ENCODE measurements around the gene LRRC27.

Gene LRRC27

DNA sequence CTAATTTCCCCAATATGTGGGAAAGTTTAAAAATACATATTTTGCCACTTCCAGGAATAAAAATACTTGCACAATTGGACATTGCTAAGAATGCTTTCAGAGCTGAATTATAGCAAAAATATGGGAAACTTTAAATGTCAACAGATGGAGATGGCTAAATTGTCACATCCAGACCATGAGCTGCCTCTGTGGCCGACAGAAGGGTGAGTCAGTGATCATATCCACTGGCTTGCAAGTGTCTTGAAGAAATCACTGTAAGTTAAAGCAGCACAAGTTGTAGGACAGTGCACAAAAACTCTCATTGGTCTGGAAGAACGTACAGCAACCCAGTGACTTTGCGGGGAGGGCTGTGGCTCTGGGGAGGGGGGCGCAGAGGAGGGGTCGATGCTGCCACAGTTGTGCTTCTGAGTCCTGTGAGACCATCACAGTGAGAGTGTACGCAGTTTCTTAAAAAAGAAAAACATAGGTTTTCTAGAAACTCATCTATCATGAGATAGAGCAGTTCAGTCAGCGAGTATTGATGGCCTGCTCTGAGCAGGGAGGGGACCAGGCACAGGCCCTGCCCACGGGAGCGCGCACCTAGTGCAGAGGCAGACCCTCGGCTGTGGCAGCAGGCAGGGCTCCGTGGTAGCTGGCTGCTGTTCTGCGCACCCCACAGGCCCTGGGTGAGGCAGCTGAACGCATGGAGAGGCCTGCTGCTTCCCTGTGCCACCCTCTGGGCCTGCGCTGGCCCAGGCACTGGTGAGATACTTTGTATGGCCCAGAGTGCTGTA is 25.5 kb downstream of the LRRC27 start:
- no peak for DNase-seq (ENCODE audit: low read depth, low spot score)

DNA sequence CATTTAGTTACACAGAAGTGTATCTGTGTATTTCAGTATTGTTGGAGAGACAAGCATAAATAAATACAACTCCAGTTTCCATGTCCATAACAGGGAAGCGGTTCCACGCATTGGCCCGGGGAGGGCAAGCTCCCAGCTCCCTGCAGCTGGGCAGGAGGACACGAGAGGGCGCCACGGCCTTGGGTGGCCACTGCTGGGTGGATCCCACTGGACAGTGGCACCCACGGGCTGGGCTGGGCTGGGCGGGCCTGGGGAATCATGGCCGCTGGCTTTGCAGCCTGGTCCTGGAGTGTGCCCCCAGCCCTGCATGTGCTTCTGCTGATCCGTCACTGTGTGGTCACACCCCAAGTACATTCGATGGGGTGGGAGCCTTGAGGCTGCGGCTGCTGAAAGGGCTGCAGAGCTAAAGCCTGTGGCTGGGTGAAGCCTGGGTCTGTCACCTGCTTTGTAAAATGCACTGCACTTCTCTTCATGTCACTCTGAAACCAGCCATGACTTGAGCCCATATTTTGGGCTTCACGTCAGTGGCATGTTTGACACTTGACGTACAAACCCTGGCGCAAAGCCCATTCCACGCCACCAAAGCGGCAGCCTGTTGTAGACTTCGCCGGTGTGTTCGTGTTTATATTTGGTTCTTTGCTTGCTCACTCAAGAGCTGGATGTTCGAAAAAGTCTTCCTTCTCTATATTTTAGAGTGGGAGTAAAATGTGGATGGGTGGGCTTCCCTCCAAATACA is 27.5 kb downstream of the LRRC27 start:
- no peak for DNase-seq (ENCODE audit: low read depth, low spot score)

DNA sequence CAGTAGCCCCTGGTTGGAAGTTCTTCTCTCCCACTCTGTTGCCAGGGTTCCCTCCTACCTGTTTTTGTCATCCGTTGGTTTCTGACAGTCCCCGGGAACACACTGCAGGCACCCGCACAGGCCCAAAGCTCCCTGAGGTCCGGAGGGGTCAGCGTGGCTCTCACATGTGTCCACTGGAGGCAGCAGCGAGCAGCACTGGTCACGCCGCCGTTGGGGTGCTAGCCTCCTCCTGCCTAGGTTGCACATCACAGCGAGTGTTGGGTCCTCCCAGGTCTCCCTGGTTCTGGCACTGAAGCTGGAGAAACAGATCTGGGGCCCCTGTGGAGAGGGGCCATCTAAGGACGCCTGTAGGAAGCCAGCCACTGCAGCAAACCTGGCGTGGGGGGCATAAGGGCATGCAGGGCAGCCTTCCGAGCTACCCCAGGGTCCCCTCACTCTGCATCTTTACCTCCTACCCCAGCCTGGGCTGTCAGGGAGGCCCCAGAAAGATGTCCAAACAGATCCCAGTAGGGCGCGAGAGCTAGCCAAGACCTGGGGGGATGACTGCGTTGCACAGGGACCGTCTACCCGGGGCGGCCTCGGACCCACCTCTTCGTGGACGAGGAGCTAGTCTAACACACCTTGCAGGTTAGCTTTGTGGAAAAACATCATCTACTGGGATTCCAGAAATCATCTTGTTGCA is 28.9 kb downstream of the LRRC27 start:
- no peak for DNase-seq (ENCODE audit: low read depth, low spot score)

DNA sequence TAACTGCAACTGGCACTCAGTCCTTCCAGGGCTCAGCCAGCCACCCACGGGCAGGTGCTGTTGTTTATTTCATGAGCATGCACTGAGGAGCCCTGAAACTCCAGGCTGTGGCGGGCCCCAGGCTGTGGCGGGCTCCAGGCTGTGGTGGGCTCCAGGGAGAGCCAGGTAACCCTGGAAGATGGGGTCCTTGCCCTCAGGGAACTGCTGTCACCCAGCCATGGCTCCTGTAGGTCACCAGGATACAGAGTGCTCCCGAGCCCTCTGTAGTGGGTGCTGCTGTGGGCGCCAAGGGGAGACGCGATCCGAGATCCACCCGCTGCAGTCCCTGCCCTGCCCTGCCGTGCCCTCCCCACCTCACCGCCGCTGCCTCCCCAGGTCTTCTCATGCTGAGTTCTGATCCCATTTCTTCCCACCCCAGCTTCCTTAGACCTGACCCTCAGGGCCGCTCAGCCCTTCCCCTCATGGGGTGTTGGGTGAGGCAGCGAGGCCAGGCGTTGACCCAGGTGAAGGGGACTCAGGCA is 29.6 kb downstream of the LRRC27 start:
- DNase-seq (ENCODE audit: low read depth, low spot score): no peak

DNA sequence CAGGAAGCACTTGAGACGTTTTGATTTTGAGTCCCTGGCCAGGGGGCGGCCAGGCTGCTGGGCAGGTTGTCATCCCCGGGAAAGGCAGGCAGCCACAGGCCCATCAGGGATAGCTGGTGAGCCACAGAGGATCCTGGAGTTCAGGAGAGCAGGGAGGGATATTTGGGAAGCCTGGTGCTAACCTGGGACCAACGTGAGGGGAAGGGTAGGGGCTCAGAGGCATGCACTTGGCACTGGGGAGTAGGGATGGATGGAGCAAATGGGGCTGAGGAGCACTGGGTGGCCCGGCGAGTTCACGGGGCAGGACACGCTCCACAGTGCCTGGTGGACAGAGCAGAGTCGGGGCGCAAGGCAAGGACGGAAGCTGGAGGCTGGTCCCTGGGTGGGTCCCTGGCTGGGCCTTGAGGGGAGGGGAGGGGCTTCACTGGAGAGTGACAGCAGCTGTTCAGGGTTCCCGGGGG is 30.2 kb downstream of the LRRC27 start:
- DNase-seq (ENCODE audit: low read depth, low spot score): no peak

DNA sequence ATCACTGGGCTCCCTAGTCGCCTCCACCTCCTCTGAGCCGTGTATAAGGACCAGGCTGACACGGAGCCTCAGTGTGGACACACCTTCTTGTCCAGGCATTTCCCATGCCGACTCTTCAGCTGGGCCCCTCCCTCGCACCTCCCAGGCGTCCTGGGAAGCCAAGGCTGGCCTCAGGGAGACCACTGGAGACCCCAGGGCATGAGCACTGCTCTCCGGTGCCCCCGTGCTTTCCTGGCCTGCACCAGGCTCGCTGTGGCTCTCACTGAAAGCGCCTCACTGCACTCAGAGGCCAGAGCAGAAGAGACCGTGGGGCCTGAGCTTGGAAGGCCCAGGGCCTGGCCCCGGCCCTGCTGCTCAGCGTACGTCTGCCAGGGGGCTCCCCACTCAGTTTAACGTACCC is 31.4 kb downstream of the LRRC27 start:
- no peak for DNase-seq (ENCODE audit: low read depth, low spot score)

DNA sequence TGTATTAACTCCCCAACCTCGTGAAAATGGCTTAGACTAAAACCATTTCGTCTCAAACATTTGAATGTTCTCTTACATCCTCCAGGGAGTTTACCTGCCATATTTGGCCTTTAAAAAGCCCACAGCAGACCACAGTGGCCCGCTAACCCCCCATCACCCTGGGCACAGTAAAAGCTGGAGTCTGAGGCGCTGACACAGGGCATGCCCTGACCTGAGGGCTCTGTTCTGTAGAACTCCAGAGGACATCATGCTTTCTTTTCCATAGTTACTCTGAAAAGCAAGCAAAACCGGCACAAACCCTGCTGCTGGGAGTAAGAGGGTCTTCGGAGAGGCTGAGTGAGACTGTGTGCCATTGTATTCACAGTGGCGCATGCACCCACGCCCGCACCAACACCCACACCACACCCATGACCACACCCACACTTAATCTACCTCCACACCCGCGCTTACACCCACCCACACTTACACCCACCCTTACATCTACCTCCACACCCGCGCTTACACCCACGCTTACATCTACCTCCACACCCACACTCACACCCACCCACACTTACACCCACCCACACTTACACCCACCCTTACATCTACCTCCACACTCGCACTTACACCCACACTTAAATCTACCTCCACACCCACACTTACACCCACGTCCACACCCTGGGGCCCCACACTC is 32.1 kb downstream of the LRRC27 start:
- no peak for DNase-seq (ENCODE audit: low read depth, low spot score)

DNA sequence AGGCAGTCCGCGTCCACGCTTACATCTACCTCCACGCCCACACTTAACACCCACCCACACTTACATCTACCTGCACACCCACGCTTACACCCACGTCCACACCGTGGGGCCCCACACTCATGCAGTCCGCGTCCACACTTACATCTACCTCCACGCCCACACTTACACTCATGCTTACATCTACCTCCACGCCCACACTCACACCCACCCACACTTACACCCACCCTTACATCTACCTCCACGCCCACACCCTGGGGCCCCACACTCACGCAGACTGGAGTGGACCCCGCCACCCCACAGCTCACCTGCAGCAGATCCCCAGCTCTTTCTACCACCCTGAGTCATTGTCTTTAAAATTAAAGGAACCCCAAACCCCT is 32.6 kb downstream of the LRRC27 start:
- DNase-seq (ENCODE audit: low read depth, low spot score): no peak

DNA sequence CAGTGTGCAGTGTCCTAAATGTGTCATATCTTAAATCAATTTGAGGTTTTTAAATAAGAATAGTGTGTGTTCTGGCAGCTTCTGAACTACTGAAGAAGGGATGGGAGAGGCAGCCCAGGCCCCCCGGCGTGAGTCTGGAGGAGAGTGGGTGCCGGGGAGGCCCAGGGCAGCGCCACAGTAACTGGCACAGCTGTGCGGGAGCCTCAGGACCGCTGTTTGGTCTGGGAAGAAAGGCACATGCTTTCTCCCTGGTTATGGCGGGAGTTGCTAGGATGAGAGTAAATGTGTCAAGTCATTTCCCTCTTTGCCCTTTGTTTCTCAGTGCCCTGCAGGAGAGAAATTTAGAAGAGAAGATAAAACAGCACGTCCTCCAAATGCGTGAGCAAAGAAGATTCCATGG is 33.1 kb downstream of the LRRC27 start:
- DNase-seq (ENCODE audit: low read depth, low spot score): no peak

DNA sequence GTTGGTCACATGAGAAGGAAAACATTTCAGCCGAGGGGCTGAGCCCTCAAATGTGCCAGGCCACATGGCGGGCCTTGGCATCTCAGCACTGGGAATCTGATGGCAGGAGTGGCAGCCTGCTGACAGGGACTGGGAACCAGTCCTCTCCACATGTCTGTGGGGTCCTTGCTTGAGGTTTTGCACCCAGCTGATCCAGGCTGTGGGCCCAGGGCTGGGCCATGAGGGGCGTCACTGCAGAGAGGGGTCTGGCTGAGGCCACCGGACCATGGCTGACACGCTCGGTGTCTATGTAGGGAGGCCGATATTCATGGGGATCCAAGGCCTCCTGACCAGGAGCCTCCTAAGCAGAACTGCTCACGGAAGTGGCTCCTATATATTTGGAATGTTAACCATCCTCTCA is 34.0 kb downstream of the LRRC27 start:
- no peak for DNase-seq (ENCODE audit: low read depth, low spot score)

DNA sequence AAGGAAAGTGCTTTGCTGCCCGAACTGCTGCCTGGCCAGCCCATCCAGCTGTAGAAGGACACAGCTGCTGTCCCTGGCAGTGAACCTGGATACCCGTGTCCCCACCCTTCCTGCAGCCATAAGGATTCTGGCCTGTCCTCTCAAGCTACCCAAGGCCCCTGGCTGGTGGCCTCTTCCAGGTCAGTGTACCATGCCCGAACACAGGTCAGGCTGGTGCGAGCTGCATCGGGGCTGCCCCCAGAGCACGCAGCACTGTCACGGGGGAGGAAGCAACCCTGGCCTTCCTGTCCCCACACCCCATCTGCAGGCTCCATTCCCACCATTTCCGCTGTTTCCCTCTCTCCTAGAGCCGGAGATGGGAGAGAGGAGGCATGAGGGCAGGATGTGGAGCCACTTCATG is 34.5 kb downstream of the LRRC27 start:
- no peak for DNase-seq (ENCODE audit: low read depth, low spot score)

DNA sequence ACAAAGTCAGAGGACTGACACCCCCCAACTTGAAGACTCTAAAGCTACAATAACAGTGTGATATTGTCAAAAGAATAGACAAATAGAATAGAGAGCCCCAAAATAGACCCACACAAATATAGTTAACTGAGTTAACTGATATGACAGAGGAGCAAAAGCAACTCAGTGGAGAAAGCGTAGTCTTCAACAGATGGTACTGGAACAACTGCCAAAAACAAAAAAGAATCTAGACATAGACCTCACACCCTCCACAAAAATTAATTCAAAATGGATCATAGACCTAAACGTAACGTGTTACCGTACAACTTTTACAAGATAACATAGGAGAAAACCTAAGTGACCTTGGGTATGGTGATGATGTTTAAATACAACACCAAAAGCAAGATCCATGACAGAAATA is 36.4 kb downstream of the LRRC27 start:
- no peak for DNase-seq (ENCODE audit: low read depth, low spot score)

DNA sequence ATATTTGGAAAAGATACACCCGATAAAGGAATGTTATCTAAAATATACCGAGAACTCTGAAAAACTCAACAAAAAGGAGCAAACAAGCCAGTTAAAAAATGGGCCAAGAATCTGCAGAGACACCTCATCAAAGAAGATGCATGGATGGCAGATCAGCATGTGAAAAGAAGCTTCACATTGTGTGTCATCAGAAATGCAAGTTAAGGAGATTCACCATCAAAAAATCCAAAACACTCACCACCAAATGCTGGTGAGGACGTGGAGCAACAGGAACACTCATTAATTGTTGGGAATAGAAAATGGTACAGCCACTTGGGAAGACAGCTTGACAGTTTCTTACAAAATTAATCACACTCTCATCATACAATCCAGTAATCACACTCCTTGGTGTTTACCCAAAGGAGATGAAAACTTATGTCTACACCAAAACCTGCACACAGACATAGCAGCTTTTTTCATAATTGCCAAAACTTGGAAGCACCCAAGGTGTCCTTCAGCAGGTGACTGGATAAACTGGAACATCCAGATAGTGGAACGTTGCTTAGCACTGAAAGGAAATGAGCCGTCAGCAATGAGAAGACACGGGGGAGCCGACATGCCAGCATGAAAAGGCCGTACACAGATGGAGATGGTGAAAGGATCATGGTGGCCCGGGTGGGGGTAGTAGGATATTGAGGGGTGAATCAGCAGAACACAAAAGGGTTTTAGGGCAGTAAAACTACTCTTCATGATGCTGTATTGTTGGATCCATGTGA is 37.1 kb downstream of the LRRC27 start:
- no peak for DNase-seq (ENCODE audit: low read depth, low spot score)

DNA sequence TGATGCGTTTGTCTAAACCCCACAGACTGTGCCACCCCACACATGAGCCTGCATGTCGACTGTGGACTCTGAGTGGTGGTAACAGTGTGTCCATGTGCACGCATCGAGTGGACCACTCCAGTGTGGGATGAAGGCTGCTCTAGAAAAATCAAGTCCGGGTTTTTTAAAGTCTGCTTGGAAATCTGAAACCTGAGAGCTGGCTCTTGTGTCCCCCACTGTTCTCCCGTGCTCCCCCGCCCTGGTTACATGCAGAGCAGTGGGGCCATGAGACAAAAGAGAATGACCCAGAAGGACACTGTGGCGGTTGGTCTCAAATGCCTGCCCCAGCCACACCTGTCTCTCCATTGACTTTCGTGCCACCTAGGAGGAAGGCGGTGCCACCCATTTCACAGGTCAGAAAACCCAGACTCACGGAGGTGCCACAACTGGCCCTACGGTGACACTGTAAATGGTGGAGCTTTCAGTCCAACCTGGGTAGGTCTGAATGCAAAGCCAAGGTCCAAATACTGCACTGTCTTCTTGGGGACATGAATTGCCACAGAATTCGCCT is 37.7 kb downstream of the LRRC27 start:
- no peak for DNase-seq (ENCODE audit: low read depth, low spot score)

DNA sequence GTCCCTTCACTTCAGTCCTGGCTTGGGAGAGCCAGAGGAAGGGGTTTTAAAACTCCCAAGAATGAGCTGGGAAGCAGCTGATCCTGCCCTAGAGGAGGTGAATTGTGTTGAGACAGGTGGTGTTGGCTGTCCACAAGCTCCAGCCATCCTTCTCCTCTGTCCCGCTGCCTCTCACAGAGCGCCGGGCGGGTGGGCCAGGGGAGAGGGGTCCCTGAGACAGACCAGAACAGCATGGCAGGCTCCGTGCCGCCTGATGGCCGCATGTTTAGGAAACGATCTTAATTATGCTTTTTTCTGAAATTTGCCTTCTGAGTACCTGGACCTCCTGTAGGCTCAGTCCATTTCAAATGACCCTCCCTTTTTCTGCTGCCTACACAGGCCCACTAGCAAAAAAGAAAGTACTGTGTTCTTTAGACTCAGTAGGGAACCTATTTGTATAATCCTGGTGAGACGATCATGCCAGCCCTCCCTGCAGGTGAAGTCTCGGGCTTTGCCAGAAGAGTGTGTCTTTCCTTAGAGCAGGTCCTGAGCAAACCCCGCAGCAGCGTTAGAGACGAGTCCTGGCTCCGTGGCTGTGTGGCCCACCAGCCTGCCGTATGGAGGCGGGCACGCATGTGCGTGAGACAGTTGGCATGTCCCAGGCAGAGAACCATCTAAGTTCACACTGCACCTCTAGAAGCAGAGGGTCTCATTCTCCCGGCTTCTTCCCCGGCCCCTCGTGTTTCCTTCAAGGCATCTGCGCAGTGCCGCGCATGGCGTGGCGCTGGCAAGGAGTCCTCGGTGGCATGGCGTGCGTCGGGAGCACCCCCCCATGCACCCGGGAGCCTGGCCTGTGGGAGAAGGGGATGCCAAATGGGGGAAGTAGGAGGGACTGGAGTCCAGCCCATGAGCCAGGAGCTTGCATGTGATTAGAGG is 38.7 kb downstream of the LRRC27 start:
- no peak for DNase-seq (ENCODE audit: low read depth, low spot score)

DNA sequence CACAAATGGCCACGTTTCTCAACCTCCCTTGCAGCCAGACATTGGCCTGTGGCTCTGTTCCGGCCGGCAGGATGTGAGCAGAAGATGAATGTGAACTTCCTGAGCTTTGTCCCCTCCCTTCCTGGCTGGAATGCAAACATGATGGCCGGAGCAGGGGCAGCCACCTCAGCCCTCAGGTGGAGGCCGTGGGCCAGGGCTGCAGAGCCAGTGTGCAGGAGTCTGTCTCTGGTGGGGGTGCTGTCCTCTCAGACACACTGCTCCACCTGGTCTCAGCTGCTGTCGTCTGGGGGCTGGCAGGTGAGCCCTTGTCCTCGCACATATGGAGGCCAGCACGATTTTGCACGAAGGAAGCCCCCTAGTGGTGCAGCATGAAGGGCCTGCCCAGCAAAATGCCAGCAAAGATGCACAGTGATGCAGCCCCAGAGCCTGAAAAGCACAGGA is 39.7 kb downstream of the LRRC27 start:
- DNase-seq (ENCODE audit: low read depth, low spot score): no peak

DNA sequence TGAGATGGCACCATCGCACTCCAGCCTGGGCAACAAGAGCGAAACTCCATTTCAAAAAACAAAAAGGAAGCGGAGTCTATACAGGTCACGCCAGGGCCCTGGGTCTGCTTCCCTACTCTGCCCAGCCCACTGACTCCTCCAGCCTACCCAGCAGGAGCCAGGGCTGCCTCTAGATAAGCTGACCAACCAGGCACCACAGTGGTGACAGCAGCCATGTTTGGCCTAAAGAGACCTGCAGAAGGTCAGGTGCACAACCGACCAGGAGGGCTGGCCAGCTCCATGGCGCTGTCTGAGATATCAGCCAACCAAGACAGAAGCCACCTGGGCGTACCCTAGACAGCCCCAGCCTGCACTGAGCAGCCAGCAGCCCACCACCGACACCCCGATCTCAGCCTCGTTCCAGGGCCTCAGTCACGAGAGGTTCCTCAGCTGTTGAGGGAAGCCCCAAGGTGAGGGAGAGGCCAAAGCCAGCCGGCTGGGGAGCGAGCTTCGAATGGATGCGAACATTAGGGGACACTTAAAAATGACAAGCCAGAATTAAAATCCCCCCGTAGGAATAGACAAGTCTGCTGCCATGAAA is 40.6 kb downstream of the LRRC27 start:
- DNase-seq (ENCODE audit: low read depth, low spot score): no peak

DNA sequence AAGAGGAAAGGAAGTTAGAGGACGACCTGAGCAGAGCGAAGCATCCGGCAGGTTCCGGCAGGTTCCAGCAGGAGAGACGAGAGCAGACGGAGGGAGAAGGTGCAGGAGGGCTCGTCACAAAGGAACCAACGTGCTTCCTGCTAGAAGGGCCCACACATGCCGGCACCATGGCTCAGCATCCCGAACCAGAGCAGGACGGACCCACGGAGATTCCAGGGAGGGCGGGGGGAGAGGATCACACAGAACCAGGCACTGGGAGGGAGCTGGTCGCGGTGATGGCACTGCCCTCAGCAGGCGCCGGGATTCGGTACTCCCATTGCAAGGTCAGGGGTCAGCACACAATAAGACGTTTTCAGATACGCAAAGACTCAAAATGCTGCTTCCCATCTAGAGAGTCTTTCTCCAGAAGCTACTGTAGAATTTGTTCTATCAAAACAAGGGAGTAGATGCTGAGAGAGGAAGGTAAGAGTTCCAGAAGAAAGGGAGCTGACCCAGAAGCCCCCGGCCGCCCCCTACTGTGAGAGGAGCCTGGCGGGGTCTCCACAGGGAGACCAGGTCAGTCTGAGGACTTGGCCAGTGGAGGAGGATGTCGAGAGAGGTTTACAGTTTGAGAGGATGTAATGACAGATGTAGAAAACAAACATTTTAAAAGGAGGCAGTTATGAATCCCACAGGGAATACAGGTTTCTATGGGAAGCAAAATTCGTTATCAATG is 41.4 kb downstream of the LRRC27 start:
- no peak for DNase-seq (ENCODE audit: low read depth, low spot score)

DNA sequence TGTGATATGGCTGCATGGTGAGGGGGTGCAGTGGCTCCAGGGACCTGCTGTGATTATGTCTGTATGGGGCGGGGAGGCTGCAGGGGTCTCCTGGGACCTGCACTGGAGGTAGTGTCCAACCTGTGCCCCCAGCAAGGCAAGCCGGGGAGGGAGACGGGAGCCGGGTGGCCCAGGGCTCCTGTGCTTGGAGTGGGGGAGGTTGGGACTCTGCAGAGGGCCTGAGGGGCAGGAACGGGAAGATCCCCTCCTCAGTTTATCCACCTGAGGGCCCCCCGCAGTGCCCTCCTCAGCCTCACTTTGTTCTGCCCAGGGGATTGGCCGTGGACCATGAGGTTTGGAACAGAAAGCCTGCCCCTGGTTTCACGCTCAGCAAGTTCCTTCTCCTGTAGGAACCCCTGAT is 42.2 kb downstream of the LRRC27 start:
- no peak for DNase-seq (ENCODE audit: low read depth, low spot score)

All from smooth muscle cell of the brain vasculature (primary cell).